Measurements from ENCODE around the gene AGFG2.

- no peak for TF ChIP-seq EZH2phosphoT487 (IDR thresholded peaks at IDR 0.05; ENCODE audit: low read length)
- TF ChIP-seq, protein P1, sequence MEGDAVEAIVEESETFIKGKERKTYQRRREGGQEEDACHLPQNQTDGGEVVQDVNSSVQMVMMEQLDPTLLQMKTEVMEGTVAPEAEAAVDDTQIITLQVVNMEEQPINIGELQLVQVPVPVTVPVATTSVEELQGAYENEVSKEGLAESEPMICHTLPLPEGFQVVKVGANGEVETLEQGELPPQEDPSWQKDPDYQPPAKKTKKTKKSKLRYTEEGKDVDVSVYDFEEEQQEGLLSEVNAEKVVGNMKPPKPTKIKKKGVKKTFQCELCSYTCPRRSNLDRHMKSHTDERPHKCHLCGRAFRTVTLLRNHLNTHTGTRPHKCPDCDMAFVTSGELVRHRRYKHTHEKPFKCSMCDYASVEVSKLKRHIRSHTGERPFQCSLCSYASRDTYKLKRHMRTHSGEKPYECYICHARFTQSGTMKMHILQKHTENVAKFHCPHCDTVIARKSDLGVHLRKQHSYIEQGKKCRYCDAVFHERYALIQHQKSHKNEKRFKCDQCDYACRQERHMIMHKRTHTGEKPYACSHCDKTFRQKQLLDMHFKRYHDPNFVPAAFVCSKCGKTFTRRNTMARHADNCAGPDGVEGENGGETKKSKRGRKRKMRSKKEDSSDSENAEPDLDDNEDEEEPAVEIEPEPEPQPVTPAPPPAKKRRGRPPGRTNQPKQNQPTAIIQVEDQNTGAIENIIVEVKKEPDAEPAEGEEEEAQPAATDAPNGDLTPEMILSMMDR (IDR thresholded peaks at IDR 0.05; ENCODE audit: low read length), result no peak
Observed at GRCh38 chr7:100580466-100581283, 41.7 kb downstream of the AGFG2 start.
